ENCODE data around the gene ADAMTS7. TPM values are rescaled to one million over a fixed set of nuclear protein-coding genes. Genes with fewer than 3 reads are reported as not detected.
A peak's percentile ranks its signal among the peaks of the same experiment; 100 is the strongest.

Gene ADAMTS7
- total RNA-seq, 1 experiment from 2014 or later: 12.0 TPM

GRCh38 chr15:78810003-78810361 lies 1.3 kb downstream of the ADAMTS7 start:
- no peaks in the 10 kb centered on the region for H3K36me3 ChIP-seq (ENCODE audit: control insufficient read depth in 1 of 2, insufficient read depth in 2 of 2, low read length in 2 of 2)
- peak overlapping the region; percentile 65 for H3K9ac ChIP-seq (ENCODE audit: low read length)
- H3K4me3 ChIP-seq (replicated peaks in 1 of 2; ENCODE audit: low read depth in 1 of 2, low read length in 2 of 2): peak overlapping the region; percentile 65 to 75
- intact Hi-C loops (cut with micrococcal nuclease): no loop called here
- CTCF ChIA-PET: interaction anchor here (1.0 to 1.6 kb wide), 4 partner anchors 9 to 197 kb away, joined by 3 to 6 read pairs (median 3); no protein-coding TSS in a partner anchor
- H3K27ac ChIP-seq (ENCODE audit: low read depth, low read length): no peak overlapping the region
- BruUV-seq (replicated peaks): no TSS peak
- no peaks in the 10 kb centered on the region for H3K9me3 ChIP-seq (ENCODE audit: control insufficient read depth in 1 of 2, insufficient read depth in 1 of 2, low read depth in 1 of 2, low read length in 2 of 2)
- no peak overlapping the region for H2AFZ ChIP-seq (ENCODE audit: low read depth, low read length, poor library complexity, severe bottlenecking)
- H3K27me3 ChIP-seq (ENCODE audit: insufficient read depth, low read length): no peaks in the 10 kb centered on the region
- TF ChIP-seq EZH2 (IDR thresholded peaks at IDR 0.05) (no peak), CEBPB (IDR thresholded peaks at IDR 0.05; ENCODE audit: low read depth) (no peak), CTCF (IDR thresholded peaks at IDR 0.05 in 2 of 3, conservative IDR thresholded peaks at IDR 0.05 in 1 of 3; ENCODE audit: borderline replicate concordance in 1 of 3, insufficient read depth in 1 of 3, low read depth in 2 of 3, low read length in 2 of 3) (no peak), SP1 (IDR thresholded peaks at IDR 0.05; ENCODE audit: low read depth) (no peak), ATF3 (IDR thresholded peaks at IDR 0.05) (no peak), ZFX (IDR thresholded peaks at IDR 0.05) (no peak), EZH2phosphoT487 (IDR thresholded peaks at IDR 0.05; ENCODE audit: borderline replicate concordance) (no peak), ZNF274 (IDR thresholded peaks at IDR 0.05; ENCODE audit: low read depth, low read length) (no peak), JUND (IDR thresholded peaks at IDR 0.05) (no peak), REST (IDR thresholded peaks at IDR 0.05; ENCODE audit: low read depth) (no peak), TCF7L2 (IDR thresholded peaks at IDR 0.05; ENCODE audit: borderline replicate concordance, extremely low read depth, insufficient read depth, insufficient read length) (no peak), MAX (IDR thresholded peaks at IDR 0.05) (no peak), POLR2A (IDR thresholded peaks at IDR 0.05; ENCODE audit: borderline replicate concordance, extremely low read depth, insufficient read depth, insufficient read length) (no peak), SIN3A (IDR thresholded peaks at IDR 0.05; ENCODE audit: low read depth) (no peak), YY1 (IDR thresholded peaks at IDR 0.05; ENCODE audit: extremely low read depth, insufficient replicate concordance, low read depth, low read length) (no peak), RAD21 (IDR thresholded peaks at IDR 0.05; ENCODE audit: low read depth) (no peak), CBX3 (IDR thresholded peaks at IDR 0.05; ENCODE audit: low read depth) (no peak), SRF (IDR thresholded peaks at IDR 0.05; ENCODE audit: low read depth) (no peak), ZBTB33 (IDR thresholded peaks at IDR 0.05; ENCODE audit: extremely low read depth, insufficient replicate concordance, low read length) (no peak)
- no peaks in the 10 kb centered on the region for H4K20me1 ChIP-seq (ENCODE audit: insufficient read depth)
- RAD21 ChIA-PET (ENCODE audit: low non-redundant PET in 1 of 2, low total read pairs in 2 of 2, uncharacterized antibody in 2 of 2, unreplicated experiment in 2 of 2): no interaction called here
- H3K9me2 ChIP-seq (ENCODE audit: insufficient read depth): no peaks in the 10 kb centered on the region
- POLR2A ChIA-PET: interaction anchor here (1.2 kb wide), 1 partner anchor 23 kb away, joined by 4 read pairs; no protein-coding TSS in a partner anchor
- H3K79me2 ChIP-seq (ENCODE audit: insufficient read depth, low read length): no peaks in the 10 kb centered on the region; the same call in 1 of the 2 replicates
- DNase-seq (ENCODE audit: low read depth, low spot score): no peak
- H3K4me2 ChIP-seq (ENCODE audit: low read length): peak overlapping the region; percentile 93
- ATAC-seq: peak; percentile 1; the same call in 1 of the 2 replicates
- peaks cover 14% of the 10 kb centered on the region in 2 experiments; a peak in 3 of 4 replicates for H3K4me1 ChIP-seq (ENCODE audit: control insufficient read depth in 1 of 2, insufficient read depth in 2 of 2, low read length in 2 of 2)

Measured in HCT116 (cell line).